Measurements from ENCODE around the gene TMEM266.

Gene TMEM266

DNA sequence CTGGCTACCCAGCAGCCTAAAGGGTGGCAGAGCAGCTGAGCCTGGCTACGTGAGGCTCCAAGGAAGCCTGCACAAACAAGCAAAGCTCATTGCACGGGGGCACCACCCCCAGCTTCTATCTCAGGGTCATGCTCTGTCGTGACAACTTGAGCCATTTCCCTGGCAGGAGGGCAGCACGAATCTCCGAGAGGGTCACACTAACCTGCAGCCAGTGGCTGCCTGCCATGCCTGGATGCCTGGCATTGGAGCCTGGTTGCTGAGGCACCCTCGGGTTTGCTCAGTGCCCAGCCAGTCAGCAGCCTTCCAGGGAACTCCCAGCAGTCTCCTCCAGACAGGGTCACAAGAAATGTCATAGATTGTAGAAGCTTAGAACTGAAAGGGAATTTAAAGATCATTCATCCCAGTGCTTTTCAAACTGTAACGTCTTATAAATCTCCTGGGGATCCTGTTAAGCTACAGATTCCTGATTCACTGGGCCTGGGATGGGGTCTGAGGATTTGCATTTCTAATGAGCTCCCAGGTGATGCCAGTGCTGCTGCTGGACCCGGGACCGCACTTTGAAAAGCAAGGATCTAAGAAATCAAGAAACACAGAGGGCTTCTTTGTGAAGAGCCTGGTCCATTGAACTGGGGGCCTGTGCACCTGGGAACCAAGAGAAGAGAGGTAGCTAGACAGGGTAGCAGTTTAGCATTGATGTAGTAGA, 48.4 kb downstream of the TMEM266 start:
- Histone ChIP-seq H3K27ac (ENCODE audit: low read length) (no peak overlapping the region), H3K36me3 (ENCODE audit: control insufficient read depth, low read depth, low read length) (no peaks in the 10 kb centered on the region), H3K4me1 (ENCODE audit: control insufficient read depth, low read depth, low read length) (peaks cover 4% of the 10 kb centered on the region), H3K4me3 (ENCODE audit: low read length) (no peak overlapping the region), H3K27me3 (ENCODE audit: control insufficient read depth, insufficient read depth, low read length) (no peaks in the 10 kb centered on the region), H3K9me3 (ENCODE audit: control insufficient read depth, low read depth, low read length) (no peaks in the 10 kb centered on the region), H3K9ac (ENCODE audit: low read length) (no peak overlapping the region)

DNA sequence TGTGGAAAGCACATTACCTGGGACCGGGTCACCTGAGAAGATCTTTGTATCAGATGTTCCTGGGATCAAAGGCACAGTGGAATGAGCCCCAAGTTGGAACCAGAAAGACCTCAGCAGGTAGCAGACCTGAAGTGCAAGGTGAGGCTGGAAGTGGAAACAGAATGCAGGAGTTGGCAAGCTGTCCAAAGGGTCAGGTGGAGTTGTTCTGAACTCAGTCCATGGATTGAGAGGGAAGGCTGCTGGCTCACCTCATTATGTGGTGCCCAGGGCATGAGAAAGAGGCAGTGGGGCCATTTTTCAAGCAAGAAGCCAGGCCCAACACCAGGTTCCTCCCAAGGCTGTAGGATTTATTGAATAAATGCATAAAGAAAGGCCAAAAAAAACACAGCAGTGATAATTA, 49.3 kb downstream of the TMEM266 start:
- no peak overlapping the region for H3K9ac ChIP-seq (ENCODE audit: low read length)
- no peaks in the 10 kb centered on the region for H3K27me3 ChIP-seq (ENCODE audit: control insufficient read depth, insufficient read depth, low read length)
- no peak overlapping the region for H3K4me3 ChIP-seq (ENCODE audit: low read length)
- H3K27ac ChIP-seq (ENCODE audit: low read length): no peak overlapping the region
- no peaks in the 10 kb centered on the region for H3K9me3 ChIP-seq (ENCODE audit: control insufficient read depth, low read depth, low read length)
- no peaks in the 10 kb centered on the region for H3K36me3 ChIP-seq (ENCODE audit: control insufficient read depth, low read depth, low read length)
- H3K4me1 ChIP-seq (ENCODE audit: control insufficient read depth, low read depth, low read length): peaks cover 4% of the 10 kb centered on the region

DNA sequence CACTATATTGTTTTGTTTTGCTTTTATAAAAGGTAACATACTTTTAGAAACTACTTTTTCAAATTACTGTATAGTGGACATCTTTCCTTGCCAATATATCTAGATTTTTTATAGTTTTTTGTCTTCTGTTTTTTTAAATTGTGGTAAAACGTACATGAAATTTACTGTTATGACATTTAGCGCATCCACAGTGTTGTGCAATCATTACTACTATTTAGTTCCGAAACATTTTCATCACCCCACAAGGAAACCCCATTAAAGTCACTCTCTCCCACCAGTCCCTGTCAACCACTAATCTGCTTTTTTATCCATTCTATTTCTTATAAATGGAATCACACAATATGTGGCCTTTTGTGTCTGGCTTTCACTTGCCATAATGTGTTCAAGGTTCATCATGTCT, 54.8 kb downstream of the TMEM266 start:
- H3K27me3 ChIP-seq (ENCODE audit: control insufficient read depth, insufficient read depth, low read length): no peaks in the 10 kb centered on the region
- no peaks in the 10 kb centered on the region for H3K36me3 ChIP-seq (ENCODE audit: control insufficient read depth, low read depth, low read length)
- H3K9me3 ChIP-seq (ENCODE audit: control insufficient read depth, low read depth, low read length): no peaks in the 10 kb centered on the region
- no peak overlapping the region for H3K27ac ChIP-seq (ENCODE audit: low read length)
- H3K4me1 ChIP-seq (ENCODE audit: control insufficient read depth, low read depth, low read length): peaks cover 12% of the 10 kb centered on the region
- no peak overlapping the region for H3K9ac ChIP-seq (ENCODE audit: low read length)
- no peak overlapping the region for H3K4me3 ChIP-seq (ENCODE audit: low read length)

DNA sequence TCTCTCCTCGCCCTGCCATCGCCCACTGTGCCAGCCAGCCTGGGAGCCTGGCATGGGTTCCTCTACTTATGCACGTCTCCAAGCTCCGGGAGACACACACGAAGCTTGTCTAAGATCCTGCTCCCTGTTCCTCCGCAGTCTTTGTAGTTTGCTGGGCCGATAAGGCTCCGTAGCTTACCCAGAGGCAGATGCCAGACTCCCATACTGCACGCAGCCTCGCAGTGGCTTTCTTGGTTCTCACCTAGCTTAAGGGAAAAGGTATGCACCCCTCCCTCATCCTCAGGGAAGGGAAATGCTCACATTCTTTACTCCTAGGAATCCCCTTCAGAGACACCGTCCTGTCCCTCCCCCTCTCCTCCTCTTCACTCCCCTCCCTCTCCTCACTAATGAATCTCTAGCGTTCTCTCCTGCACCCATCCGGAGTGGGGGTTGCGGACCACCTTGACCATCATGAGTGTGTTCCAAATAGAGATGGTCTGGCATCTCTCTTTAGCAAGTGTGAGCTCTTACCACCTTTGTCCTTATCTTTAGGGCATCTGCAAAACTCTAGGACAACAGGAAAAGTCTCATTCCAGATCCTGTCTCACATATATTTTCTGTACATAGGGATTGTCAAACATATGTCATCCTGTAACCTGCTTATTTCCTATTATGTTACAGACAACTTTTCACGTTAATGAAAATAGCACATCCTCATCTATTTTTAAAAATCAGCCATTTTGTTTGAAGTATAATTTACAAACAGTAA, 56.5 kb downstream of the TMEM266 start:
- H3K4me1 ChIP-seq (ENCODE audit: control insufficient read depth, low read depth, low read length): peaks cover 12% of the 10 kb centered on the region
- H3K4me3 ChIP-seq (ENCODE audit: low read length): no peak overlapping the region
- no peaks in the 10 kb centered on the region for H3K36me3 ChIP-seq (ENCODE audit: control insufficient read depth, low read depth, low read length)
- H3K27ac ChIP-seq (ENCODE audit: low read length): no peak overlapping the region
- H3K9ac ChIP-seq (ENCODE audit: low read length): no peak overlapping the region
- H3K27me3 ChIP-seq (ENCODE audit: control insufficient read depth, insufficient read depth, low read length): no peaks in the 10 kb centered on the region
- no peaks in the 10 kb centered on the region for H3K9me3 ChIP-seq (ENCODE audit: control insufficient read depth, low read depth, low read length)

DNA sequence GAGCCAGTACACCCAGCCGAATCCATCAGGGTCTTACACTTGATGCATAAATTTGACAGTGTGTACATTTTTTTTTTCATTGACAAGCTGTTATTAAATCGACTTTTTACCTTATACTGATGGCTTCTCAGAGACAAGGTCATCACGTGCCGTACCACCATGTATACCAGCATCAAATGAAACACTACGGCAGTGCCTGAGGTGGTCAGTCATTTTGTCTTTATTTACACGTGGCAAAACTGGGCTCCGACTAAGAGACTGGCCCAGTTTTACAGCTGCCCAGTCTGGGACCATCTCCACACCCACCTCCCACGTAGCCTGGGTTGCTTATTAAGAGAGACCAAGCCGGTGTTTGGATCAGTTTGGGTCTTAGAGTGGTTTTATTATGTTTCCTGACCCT, 57.4 kb downstream of the TMEM266 start:
- Histone ChIP-seq H3K9me3 (ENCODE audit: control insufficient read depth, low read depth, low read length) (no peaks in the 10 kb centered on the region), H3K27ac (ENCODE audit: low read length) (no peak overlapping the region), H3K27me3 (ENCODE audit: control insufficient read depth, insufficient read depth, low read length) (no peaks in the 10 kb centered on the region), H3K4me3 (ENCODE audit: low read length) (no peak overlapping the region), H3K9ac (ENCODE audit: low read length) (no peak overlapping the region), H3K4me1 (ENCODE audit: control insufficient read depth, low read depth, low read length) (peaks cover 12% of the 10 kb centered on the region), H3K36me3 (ENCODE audit: control insufficient read depth, low read depth, low read length) (no peaks in the 10 kb centered on the region)

DNA sequence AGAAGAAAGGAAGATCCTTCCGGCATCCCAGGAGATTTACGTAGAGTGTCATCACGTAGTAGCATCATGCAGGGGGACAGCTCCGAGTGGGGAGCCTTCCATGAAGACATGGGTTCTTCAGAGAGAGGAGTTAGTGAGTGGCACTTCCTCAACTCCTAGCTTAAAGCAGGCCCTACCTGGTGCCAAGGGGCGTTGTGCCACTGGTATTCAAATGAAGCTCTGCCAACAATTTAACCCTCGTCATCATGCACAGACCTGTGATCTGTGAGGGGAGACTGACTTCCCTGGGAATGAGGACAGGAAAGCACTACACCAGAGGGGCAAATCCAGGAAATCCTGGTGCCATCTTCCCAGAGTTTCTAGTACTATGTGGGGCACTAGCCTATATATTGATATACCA, 59.0 kb downstream of the TMEM266 start:
- Histone ChIP-seq H3K36me3 (ENCODE audit: control insufficient read depth, low read depth, low read length) (no peaks in the 10 kb centered on the region), H3K27ac (ENCODE audit: low read length) (no peak overlapping the region), H3K4me1 (ENCODE audit: control insufficient read depth, low read depth, low read length) (peaks cover 12% of the 10 kb centered on the region), H3K9me3 (ENCODE audit: control insufficient read depth, low read depth, low read length) (no peaks in the 10 kb centered on the region), H3K27me3 (ENCODE audit: control insufficient read depth, insufficient read depth, low read length) (no peaks in the 10 kb centered on the region), H3K4me3 (ENCODE audit: low read length) (no peak overlapping the region), H3K9ac (ENCODE audit: low read length) (no peak overlapping the region)

DNA sequence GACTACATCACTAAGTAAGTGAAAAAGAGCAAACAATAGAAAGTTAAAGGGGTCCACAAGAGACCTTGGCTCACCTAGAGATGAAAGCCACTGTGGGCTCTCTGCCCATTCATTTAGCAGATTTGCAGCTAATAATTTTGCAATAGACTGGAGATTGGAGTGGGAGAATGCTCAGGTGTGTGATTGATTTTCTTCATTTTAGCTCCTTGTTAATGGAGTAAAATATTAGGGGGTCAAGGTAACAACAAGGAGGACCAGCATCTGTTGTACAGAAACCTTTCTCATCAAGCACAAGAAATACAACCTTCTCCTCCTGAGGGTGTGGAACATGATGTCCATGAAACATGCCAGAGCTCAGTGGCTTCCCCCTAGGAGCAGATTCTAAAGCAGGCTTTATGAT, 63.2 kb downstream of the TMEM266 start:
- Histone ChIP-seq H3K36me3 (ENCODE audit: control insufficient read depth, low read depth, low read length) (no peaks in the 10 kb centered on the region), H3K9ac (ENCODE audit: low read length) (no peak overlapping the region), H3K27ac (ENCODE audit: low read length) (no peak overlapping the region), H3K9me3 (ENCODE audit: control insufficient read depth, low read depth, low read length) (no peaks in the 10 kb centered on the region), H3K27me3 (ENCODE audit: control insufficient read depth, insufficient read depth, low read length) (no peaks in the 10 kb centered on the region), H3K4me3 (ENCODE audit: low read length) (no peak overlapping the region), H3K4me1 (ENCODE audit: control insufficient read depth, low read depth, low read length) (no peaks in the 10 kb centered on the region)

DNA sequence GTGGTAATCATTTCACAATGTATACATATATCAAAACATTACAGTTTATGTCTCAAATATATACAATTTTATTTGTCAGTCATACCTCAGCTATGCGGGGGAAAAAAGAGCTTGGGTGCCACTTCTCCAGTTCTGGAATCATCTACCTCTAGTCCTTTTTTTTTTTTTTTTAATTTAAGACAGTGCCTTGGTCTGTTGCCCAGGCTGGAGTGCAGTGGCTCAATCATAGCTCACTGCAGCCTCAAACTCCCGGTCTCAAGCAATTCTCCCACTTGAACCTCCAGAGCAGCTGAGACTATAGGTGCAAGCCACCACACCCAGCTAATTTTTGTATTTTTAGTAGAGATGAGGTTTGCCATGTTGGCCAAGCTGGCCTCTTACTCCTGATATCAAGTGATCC, 67.4 kb downstream of the TMEM266 start:
- peaks cover 6% of the 10 kb centered on the region for H3K4me1 ChIP-seq (ENCODE audit: control insufficient read depth, low read depth, low read length)
- no peak overlapping the region for H3K9ac ChIP-seq (ENCODE audit: low read length)
- no peak overlapping the region for H3K27ac ChIP-seq (ENCODE audit: low read length)
- H3K9me3 ChIP-seq (ENCODE audit: control insufficient read depth, low read depth, low read length): no peaks in the 10 kb centered on the region
- no peaks in the 10 kb centered on the region for H3K27me3 ChIP-seq (ENCODE audit: control insufficient read depth, insufficient read depth, low read length)
- no peaks in the 10 kb centered on the region for H3K36me3 ChIP-seq (ENCODE audit: control insufficient read depth, low read depth, low read length)
- H3K4me3 ChIP-seq (ENCODE audit: low read length): no peak overlapping the region

DNA sequence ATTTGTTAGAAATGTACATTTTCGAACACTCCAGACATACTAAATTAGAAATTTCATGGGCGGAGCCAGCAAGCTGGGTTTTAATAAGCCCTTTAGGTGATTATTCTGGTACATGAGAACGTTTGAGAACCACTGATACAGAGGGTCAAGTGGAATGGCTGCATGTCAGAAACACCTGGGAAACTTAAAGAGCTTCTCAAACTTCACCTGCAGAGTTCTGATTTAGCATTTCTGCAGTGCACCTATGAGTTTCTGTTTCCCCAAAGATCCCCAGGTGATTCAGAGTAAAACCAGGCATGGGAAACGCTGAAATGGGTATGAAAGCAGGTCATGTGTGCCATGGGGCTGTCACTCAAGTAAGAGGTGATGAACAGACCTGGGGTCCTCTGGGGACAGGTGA, 68.1 kb downstream of the TMEM266 start:
- no peak overlapping the region for H3K4me3 ChIP-seq (ENCODE audit: low read length)
- H3K27ac ChIP-seq (ENCODE audit: low read length): no peak overlapping the region
- H3K9me3 ChIP-seq (ENCODE audit: control insufficient read depth, low read depth, low read length): no peaks in the 10 kb centered on the region
- no peaks in the 10 kb centered on the region for H3K27me3 ChIP-seq (ENCODE audit: control insufficient read depth, insufficient read depth, low read length)
- no peaks in the 10 kb centered on the region for H3K36me3 ChIP-seq (ENCODE audit: control insufficient read depth, low read depth, low read length)
- H3K9ac ChIP-seq (ENCODE audit: low read length): no peak overlapping the region
- H3K4me1 ChIP-seq (ENCODE audit: control insufficient read depth, low read depth, low read length): peaks cover 6% of the 10 kb centered on the region

DNA sequence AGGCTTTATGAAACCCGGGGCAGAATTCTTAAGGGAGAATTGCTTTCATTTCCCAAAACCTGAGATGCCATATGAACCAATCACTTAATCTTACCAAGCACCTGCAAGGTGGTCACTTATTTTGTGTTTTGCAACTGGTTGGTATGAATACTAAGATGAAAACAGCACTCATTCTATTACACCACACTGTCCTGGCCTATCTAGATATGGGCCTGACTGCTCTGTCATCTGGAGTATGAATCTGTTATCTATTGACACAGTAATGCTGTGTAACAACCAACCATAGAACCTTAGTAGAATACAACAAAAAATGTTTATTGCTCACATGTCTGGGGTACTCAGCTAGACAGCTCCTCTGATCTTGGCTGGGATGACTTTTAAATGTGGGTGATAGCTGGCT, 74.8 kb downstream of the TMEM266 start:
- no peaks in the 10 kb centered on the region for H3K9me3 ChIP-seq (ENCODE audit: control insufficient read depth, low read depth, low read length)
- no peaks in the 10 kb centered on the region for H3K36me3 ChIP-seq (ENCODE audit: control insufficient read depth, low read depth, low read length)
- H3K27me3 ChIP-seq (ENCODE audit: control insufficient read depth, insufficient read depth, low read length): no peaks in the 10 kb centered on the region
- no peak overlapping the region for H3K4me3 ChIP-seq (ENCODE audit: low read length)
- peaks cover under 1% of the 10 kb centered on the region for H3K4me1 ChIP-seq (ENCODE audit: control insufficient read depth, low read depth, low read length)
- no peak overlapping the region for H3K9ac ChIP-seq (ENCODE audit: low read length)
- no peak overlapping the region for H3K27ac ChIP-seq (ENCODE audit: low read length)

DNA sequence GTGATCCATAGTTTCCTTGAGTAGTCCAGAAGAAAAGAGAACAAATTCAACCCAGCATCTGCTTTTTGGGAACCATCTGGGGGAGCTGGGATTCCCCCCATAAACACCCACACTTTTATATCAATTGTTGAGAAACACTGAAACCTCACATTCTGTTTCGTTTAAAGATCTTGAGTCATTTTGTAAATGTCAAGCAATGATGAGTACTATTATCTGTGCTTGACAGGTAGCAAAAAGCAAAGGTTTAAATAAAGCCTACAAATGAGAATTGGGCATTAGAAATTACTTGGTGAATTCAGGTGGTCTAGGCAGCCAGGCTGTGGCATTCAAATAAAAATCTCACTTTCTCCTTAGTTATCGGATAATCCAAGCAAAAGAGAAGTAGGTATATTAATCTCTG, 75.7 kb downstream of the TMEM266 start:
- Histone ChIP-seq H3K27me3 (ENCODE audit: control insufficient read depth, insufficient read depth, low read length) (no peaks in the 10 kb centered on the region), H3K9ac (ENCODE audit: low read length) (no peak overlapping the region), H3K9me3 (ENCODE audit: control insufficient read depth, low read depth, low read length) (no peaks in the 10 kb centered on the region), H3K27ac (ENCODE audit: low read length) (no peak overlapping the region), H3K4me3 (ENCODE audit: low read length) (no peak overlapping the region), H3K4me1 (ENCODE audit: control insufficient read depth, low read depth, low read length) (peaks cover 8% of the 10 kb centered on the region), H3K36me3 (ENCODE audit: control insufficient read depth, low read depth, low read length) (no peaks in the 10 kb centered on the region)

DNA sequence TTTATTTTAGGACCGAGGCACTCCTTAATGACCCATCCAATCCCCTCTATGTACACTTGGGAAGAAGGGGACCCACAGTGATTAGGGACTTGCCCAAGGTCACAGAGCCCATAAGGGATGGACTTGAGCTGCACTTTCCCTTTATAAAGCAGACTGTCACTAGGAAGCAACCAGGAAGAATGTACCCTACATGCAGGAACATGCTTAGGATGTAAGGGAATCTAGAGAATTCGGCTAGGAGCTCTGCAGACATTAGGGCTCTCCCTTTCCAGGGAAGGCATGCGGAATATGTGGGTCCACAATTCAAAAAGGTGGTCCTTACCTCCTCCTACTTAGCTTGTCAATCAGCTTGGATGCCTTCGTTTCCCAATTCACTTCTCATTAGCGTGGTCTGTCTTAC, 78.7 kb downstream of the TMEM266 start:
- Histone ChIP-seq H3K27me3 (ENCODE audit: control insufficient read depth, insufficient read depth, low read length) (no peaks in the 10 kb centered on the region), H3K9me3 (ENCODE audit: control insufficient read depth, low read depth, low read length) (no peaks in the 10 kb centered on the region), H3K27ac (ENCODE audit: low read length) (no peak overlapping the region), H3K9ac (ENCODE audit: low read length) (no peak overlapping the region), H3K4me3 (ENCODE audit: low read length) (no peak overlapping the region), H3K4me1 (ENCODE audit: control insufficient read depth, low read depth, low read length) (peaks cover 8% of the 10 kb centered on the region), H3K36me3 (ENCODE audit: control insufficient read depth, low read depth, low read length) (no peaks in the 10 kb centered on the region)

All from iPS-18a (cell line).